CD4-positive, alpha-beta T cell (primary cell): ENCODE measurements around the gene SH3BGRL2. TPM values are rescaled to one million over a fixed set of nuclear protein-coding genes. Genes with fewer than 3 reads are reported as not detected.

ENCODE experiments used
- ATAC-seq: fragments of 200-7000 bp; cut with Tn5 transposase; one replicate; pipeline ENCODE4 v1.10.0; 2022; ENCODE audit warnings: mild to moderate bottlenecking; ENCODE audit not compliant: poor library complexity
- CTCF ChIA-PET: fragments of 350-600 bp; sonication (Branson Sonifier 250); formaldehyde crosslinking; loops from one replicate; lab custom pipeline; 2021; ENCODE audit warnings: antibody characterized with exemption, inconsistent platforms; lab: Charles Lee
- POLR2A ChIA-PET: fragments of 350-600 bp; sonication (Branson Sonifier 250); formaldehyde crosslinking; loops from one replicate; lab custom pipeline; 2021; ENCODE audit warnings: antibody characterized with exemption, inconsistent platforms; lab: Charles Lee
- DNase-seq, 14 experiments: peaks; one replicate each; pipeline ENCODE4 v3.0.0-alpha.2; 2013 to 2020; ENCODE audit warnings: mixed read lengths in 2 of 14
- H3K27ac ChIP-seq, 2 donors: one replicate each; pipeline versions ENCODE4 v1.5.1 to v1.7.0; 2013; ENCODE audit warnings: low read length in 2 of 2, low read depth in 1 of 2, mild to moderate bottlenecking in 1 of 2
- H3K27me3 ChIP-seq, 2 experiments: 1 replicate in 1 of 2; 2 replicates in 1 of 2; pipeline versions ENCODE4 v1.6.1 to v1.7.0; 2013; ENCODE audit warnings: low read length in 2 of 2, control low read depth in 1 of 2, mild to moderate bottlenecking in 1 of 2, moderate library complexity in 1 of 2; ENCODE audit not compliant: insufficient read depth in 2 of 2, control insufficient read depth in 1 of 2
- H3K36me3 ChIP-seq: one replicate; pipeline ENCODE4 v1.6.1; 2013; ENCODE audit warnings: low read length, control low read depth; ENCODE audit not compliant: insufficient read depth
- H3K4me1 ChIP-seq: one replicate; pipeline ENCODE4 v1.6.1; 2013; ENCODE audit warnings: low read length, control low read depth; ENCODE audit not compliant: insufficient read depth
- H3K4me3 ChIP-seq: one replicate; pipeline ENCODE4 v1.5.1; 2013; ENCODE audit warnings: mild to moderate bottlenecking, low read length, moderate library complexity
- H3K9me3 ChIP-seq, 2 experiments: 1 replicate in 1 of 2; 2 replicates in 1 of 2; pipeline versions ENCODE4 v1.6.1 to v1.7.0; 2013; ENCODE audit warnings: low read length in 2 of 2, mild to moderate bottlenecking in 2 of 2, control low read depth in 1 of 2, moderate library complexity in 1 of 2; ENCODE audit not compliant: control insufficient read depth in 1 of 2, insufficient read depth in 1 of 2
- H3K27ac Mint-ChIP-seq: one replicate; pipeline ENCODE4 v1.8.0; 2020; ENCODE audit warnings: mixed read lengths
- H3K27me3 Mint-ChIP-seq: one replicate; pipeline ENCODE4 v1.8.0; 2021; ENCODE audit warnings: mixed read lengths
- H3K36me3 Mint-ChIP-seq: one replicate; pipeline ENCODE4 v1.8.0; 2021; ENCODE audit warnings: low read depth, mixed read lengths
- H3K4me1 Mint-ChIP-seq: one replicate; pipeline ENCODE4 v1.8.0; 2021; ENCODE audit warnings: low read depth, mixed read lengths
- H3K4me3 Mint-ChIP-seq: one replicate; pipeline ENCODE4 v1.8.0; 2020; ENCODE audit warnings: mild to moderate bottlenecking, mixed read lengths
- H3K9me3 Mint-ChIP-seq: one replicate; pipeline ENCODE4 v1.8.0; 2020; ENCODE audit warnings: mixed read lengths
- intact Hi-C, 2 experiments: fragments of 100-400 bp; cut with DNase I in 1 of 2; cut with micrococcal nuclease in 1 of 2; formaldehyde crosslinking; loops; one replicate each; pipeline versions ENCODE4 v1.15.1 to v1.9.0; 2023 to 2025; cut with DNase I, micrococcal nuclease
- polyA plus RNA-seq, 2 donors: library from polyadenylated mRNA; unstranded; fragments of 120-200 nt; gene quantifications; one replicate each; pipeline ENCODE4 v1.2.1, GENCODE V29; 2013
- total RNA-seq, 174 experiments: library from RNA in 2 of 174; stranded (reverse) in 2 of 174; gene quantifications; one replicate each; pipeline ENCODE4 v1.2.3 and lab custom pipeline; 2021 to 2026
- TF ChIP-seq, protein P1 (sequence below): fragments of 200-600 bp; IDR thresholded peaks from one replicate; pipeline ENCODE4 v1.8.0; 2022; ENCODE audit warnings: antibody characterized with exemption, mild to moderate bottlenecking

SH3BGRL2 gene
- under 1 TPM; 0.25 to 0.38 TPM for total RNA-seq
- 0.66 TPM for polyA plus RNA-seq (2013, experiment 1 of 2)
- polyA plus RNA-seq (2013, experiment 2 of 2): 1.0 TPM
- 0.26 to 10.7 (median 2.2) reads per million in 172 experiments for total RNA-seq (lab: John Stamatoyannopoulos, UW)

DNA sequence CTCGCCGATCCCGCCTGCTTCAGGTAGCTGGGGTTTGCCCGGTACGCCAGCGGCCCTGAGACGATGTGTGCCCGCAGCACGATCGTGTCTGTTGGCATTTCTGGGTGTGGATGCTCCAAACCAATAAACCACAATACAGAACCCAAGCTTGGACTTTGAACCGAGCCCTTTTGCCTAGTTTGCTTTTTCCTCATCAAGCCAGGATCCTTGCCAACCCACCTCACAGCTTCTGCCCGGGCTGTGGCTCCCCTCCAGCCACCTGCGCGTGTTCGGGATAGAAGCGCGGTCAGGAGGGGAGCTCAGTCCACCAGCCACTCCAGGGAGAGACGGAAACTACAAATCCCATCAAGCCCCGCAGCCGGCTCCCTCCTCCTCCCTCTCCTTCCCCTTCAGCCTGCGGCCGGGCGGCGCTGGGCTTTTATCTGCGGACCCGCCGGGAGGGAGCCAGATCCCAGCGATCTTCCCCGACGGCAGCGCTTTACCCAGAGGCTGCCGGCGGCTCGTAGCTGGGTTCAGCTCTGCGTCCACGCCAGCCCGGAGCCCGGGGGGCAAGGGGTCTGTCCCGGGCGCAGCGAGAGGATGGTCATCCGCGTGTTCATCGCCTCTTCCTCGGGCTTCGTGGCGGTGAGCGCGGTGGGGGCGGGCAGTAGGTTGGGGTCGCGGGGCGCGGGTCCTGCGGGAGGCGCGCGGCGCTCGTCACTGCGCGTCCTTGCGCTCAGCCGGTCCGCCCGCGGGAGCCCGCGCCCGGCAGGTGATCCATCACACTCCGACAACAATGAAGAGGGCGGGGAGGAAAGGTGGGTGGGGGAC is at the start of gene SH3BGRL2:
TSS of gene SH3BGRL2 (plus strand) at position 447 of the 810 bp plus-strand sequence. CDS start at position 580, 133 bp downstream.
- ChIA-PET POLR2A (interaction anchor here (0.6 to 1.4 kb wide), 2 partner anchors 28 to 36 kb away, joined by 3 read pairs; no protein-coding TSS in a partner anchor), CTCF (interaction anchor here (1.2 kb wide), 1 partner anchor 8 kb away, joined by 5 read pairs; no protein-coding TSS in a partner anchor)
- Mint-ChIP-seq H3K27ac (no peak within 1 kb of the TSS), H3K27me3 (peaks cover 64% of the 10 kb centered on the region), H3K4me1 (peaks cover 8% of the 10 kb centered on the region), H3K4me3 (peak within 1 kb of the TSS; percentile 85), H3K9me3 (no peaks in the 10 kb centered on the region), H3K36me3 (no peaks in the 10 kb centered on the region)
- ATAC-seq (peak; percentile 24), DNase-seq (peak in 7 of 14 experiments; percentile 12 to 45 (median 24))
- peaks cover 27 to 57% of the 10 kb centered on the region in 2 experiments for H3K27me3 ChIP-seq
- H3K4me1 ChIP-seq: peaks cover 11% of the 10 kb centered on the region
- TF ChIP-seq, protein P1, sequence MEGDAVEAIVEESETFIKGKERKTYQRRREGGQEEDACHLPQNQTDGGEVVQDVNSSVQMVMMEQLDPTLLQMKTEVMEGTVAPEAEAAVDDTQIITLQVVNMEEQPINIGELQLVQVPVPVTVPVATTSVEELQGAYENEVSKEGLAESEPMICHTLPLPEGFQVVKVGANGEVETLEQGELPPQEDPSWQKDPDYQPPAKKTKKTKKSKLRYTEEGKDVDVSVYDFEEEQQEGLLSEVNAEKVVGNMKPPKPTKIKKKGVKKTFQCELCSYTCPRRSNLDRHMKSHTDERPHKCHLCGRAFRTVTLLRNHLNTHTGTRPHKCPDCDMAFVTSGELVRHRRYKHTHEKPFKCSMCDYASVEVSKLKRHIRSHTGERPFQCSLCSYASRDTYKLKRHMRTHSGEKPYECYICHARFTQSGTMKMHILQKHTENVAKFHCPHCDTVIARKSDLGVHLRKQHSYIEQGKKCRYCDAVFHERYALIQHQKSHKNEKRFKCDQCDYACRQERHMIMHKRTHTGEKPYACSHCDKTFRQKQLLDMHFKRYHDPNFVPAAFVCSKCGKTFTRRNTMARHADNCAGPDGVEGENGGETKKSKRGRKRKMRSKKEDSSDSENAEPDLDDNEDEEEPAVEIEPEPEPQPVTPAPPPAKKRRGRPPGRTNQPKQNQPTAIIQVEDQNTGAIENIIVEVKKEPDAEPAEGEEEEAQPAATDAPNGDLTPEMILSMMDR: no peak
- H3K27ac ChIP-seq: no peak within 1 kb of the TSS
- intact Hi-C loops: loop anchor here in 1 of 2 experiments (5.0 kb wide), 1 partner anchor 236 kb away; no protein-coding TSS in a partner anchor
- no peaks in the 10 kb centered on the region for H3K36me3 ChIP-seq
- peak within 1 kb of the TSS; percentile 62 for H3K4me3 ChIP-seq
- H3K9me3 ChIP-seq: peaks cover 0 to 9% of the 10 kb centered on the region in 2 experiments

DNA sequence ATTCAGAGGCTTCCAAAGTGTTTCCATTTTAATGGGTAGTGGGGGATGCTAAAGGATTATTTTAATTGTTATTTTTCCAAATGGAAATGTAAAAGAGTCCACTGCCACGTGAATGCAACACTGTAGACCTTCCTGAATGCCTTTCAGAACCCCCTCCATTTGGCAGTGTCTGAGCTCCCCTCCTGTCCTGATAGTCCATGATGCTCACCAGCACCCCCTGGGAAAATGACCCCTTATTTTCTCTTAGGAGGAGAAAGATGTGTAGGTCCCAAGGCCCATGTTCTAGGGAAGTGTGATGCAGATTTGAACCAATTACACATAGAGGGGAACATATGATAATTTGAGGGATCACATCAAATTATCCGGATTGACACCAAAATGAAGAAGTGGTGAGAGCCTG is 46.8 kb upstream of the SH3BGRL2 start:
- H3K27me3 Mint-ChIP-seq: no peaks in the 10 kb centered on the region
- CTCF ChIA-PET: no interaction called here

DNA sequence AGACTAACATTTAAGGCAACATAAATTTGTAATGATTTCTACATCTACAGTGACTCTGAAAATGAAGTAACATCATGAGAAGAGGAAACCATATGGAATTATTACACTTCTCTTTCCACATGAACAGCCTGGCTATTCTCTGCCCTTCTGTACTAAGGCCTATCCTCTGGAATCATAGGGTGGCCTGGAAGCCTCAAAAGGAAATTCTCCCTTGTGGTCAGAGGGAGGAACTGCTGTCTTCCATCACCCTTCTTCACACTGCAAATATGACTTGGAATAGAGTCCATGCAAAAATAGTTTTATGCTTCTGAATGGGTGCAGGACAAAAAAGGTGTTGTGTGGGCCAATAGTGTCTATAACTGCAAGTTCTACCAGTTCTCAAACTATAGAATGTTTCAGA is 44.6 kb upstream of the SH3BGRL2 start:
- Mint-ChIP-seq H3K4me1 (no peaks in the 10 kb centered on the region), H3K9me3 (peaks cover 2% of the 10 kb centered on the region), H3K27me3 (no peaks in the 10 kb centered on the region), H3K4me3 (no peak overlapping the region), H3K36me3 (no peaks in the 10 kb centered on the region), H3K27ac (no peak overlapping the region)
- CTCF ChIA-PET: no interaction called here
- intact Hi-C loops: no loop called here
- POLR2A ChIA-PET: no interaction called here
- no peak for DNase-seq
- TF ChIP-seq, protein P1: no peak
- no peaks in the 10 kb centered on the region for H3K4me1 ChIP-seq
- no peaks in the 10 kb centered on the region for H3K9me3 ChIP-seq
- ATAC-seq: no peak
- no peaks in the 10 kb centered on the region for H3K27me3 ChIP-seq
- no peak overlapping the region for H3K4me3 ChIP-seq
- no peak overlapping the region for H3K27ac ChIP-seq
- no peaks in the 10 kb centered on the region for H3K36me3 ChIP-seq

More for the DNA sequence above, 46.8 kb upstream of the SH3BGRL2 start:
- Histone ChIP-seq H3K36me3 (no peaks in the 10 kb centered on the region), H3K27me3 (no peaks in the 10 kb centered on the region), H3K9me3 (no peaks in the 10 kb centered on the region), H3K4me1 (no peaks in the 10 kb centered on the region), H3K4me3 (no peak overlapping the region), H3K27ac (no peak overlapping the region)
- intact Hi-C loops: no loop called here
- Mint-ChIP-seq H3K4me1 (no peaks in the 10 kb centered on the region), H3K27ac (no peak overlapping the region), H3K36me3 (peaks cover 6% of the 10 kb centered on the region), H3K4me3 (no peak overlapping the region), H3K9me3 (peaks cover 7% of the 10 kb centered on the region)
- TF ChIP-seq, protein P1: no peak
- ATAC-seq (no peak), DNase-seq (no peak)
- POLR2A ChIA-PET: no interaction called here
